Astrocyte (in vitro differentiated cells and primary cell): ENCODE results near the gene PCP4. TPM values are rescaled to one million over a fixed set of nuclear protein-coding genes. Genes with fewer than 3 reads are reported as not detected.

Experiments used
- DNase-seq: peaks from one replicate; pipeline ENCODE4 v3.0.0-alpha.2; 2010; ENCODE audit warnings: low read depth
- FAIRE-seq: peaks from 2 replicates; lab custom pipeline; 2011; peaks lifted over from hg19 to GRCh38; lab: Jason Lieb, UNC
- H2AFZ ChIP-seq: 2 replicates; pipeline ENCODE4 v1.6.0; 2012; ENCODE audit warnings: low read depth, low read length, inconsistent platforms
- H3K27ac ChIP-seq: 2 replicates; pipeline ENCODE4 v1.5.1; 2011; ENCODE audit warnings: low read depth, low read length, inconsistent platforms
- H3K27me3 ChIP-seq: 2 replicates; pipeline ENCODE4 v1.6.0; 2011; ENCODE audit warnings: low read length, inconsistent platforms; ENCODE audit not compliant: insufficient read depth
- H3K36me3 ChIP-seq: 2 replicates; pipeline ENCODE4 v1.5.1; 2011; ENCODE audit warnings: low read length, inconsistent platforms; ENCODE audit not compliant: insufficient read depth
- H3K4me1 ChIP-seq: 2 replicates; pipeline ENCODE4 v1.5.1; 2011; ENCODE audit warnings: low read length, inconsistent platforms; ENCODE audit not compliant: insufficient read depth
- H3K4me2 ChIP-seq: 2 replicates; pipeline ENCODE4 v1.6.0; 2012; ENCODE audit warnings: low read length, inconsistent platforms
- H3K4me3 ChIP-seq: 2 replicates; pipeline ENCODE4 v1.5.1; 2011; ENCODE audit warnings: low read depth, mild to moderate bottlenecking, low read length, inconsistent platforms; ENCODE audit not compliant: insufficient read depth
- H3K79me2 ChIP-seq: 2 replicates; pipeline ENCODE4 v1.6.0; 2012; ENCODE audit warnings: mild to moderate bottlenecking, low read length, inconsistent platforms; ENCODE audit not compliant: insufficient read depth
- H3K9ac ChIP-seq: 2 replicates; pipeline ENCODE4 v1.6.0; 2012; ENCODE audit warnings: mild to moderate bottlenecking, low read length, inconsistent platforms
- H3K9me3 ChIP-seq: 2 replicates; pipeline ENCODE4 v1.5.1; 2012; ENCODE audit warnings: low read depth, mild to moderate bottlenecking, low read length, inconsistent platforms; ENCODE audit not compliant: insufficient read depth
- H4K20me1 ChIP-seq: 2 replicates; pipeline ENCODE4 v1.6.0; 2012; ENCODE audit warnings: low read length, inconsistent platforms; ENCODE audit not compliant: insufficient read depth
- H3K27ac Mint-ChIP-seq: one replicate; pipeline ENCODE4 v1.8.0; 2021; ENCODE audit warnings: mild to moderate bottlenecking, mixed read lengths; ENCODE audit not compliant: unreplicated experiment
- H3K27me3 Mint-ChIP-seq: one replicate; pipeline ENCODE4 v1.8.0; 2021; ENCODE audit warnings: low read depth, mixed read lengths; ENCODE audit not compliant: unreplicated experiment
- H3K36me3 Mint-ChIP-seq: one replicate; pipeline ENCODE4 v1.8.0; 2021; ENCODE audit warnings: low read depth, mixed read lengths; ENCODE audit not compliant: unreplicated experiment
- H3K4me1 Mint-ChIP-seq: one replicate; pipeline ENCODE4 v1.8.0; 2021; ENCODE audit warnings: low read depth, mixed read lengths; ENCODE audit not compliant: unreplicated experiment
- H3K4me3 Mint-ChIP-seq: one replicate; pipeline ENCODE4 v1.8.0; 2021; ENCODE audit warnings: mild to moderate bottlenecking, moderate library complexity, mixed read lengths; ENCODE audit not compliant: unreplicated experiment
- H3K9me3 Mint-ChIP-seq: one replicate; pipeline ENCODE4 v1.8.0; 2021; ENCODE audit warnings: mild to moderate bottlenecking, mixed read lengths; ENCODE audit not compliant: unreplicated experiment
- EZH2 ChIP-seq: IDR thresholded peaks from 2 replicates; pipeline ENCODE4 v1.6.1; 2012; ENCODE audit warnings: mild to moderate bottlenecking, low read length, inconsistent platforms; ENCODE audit not compliant: insufficient read depth
- total RNA-seq: library from RNA; stranded (reverse); gene quantifications from 2 replicates; pipeline ENCODE4 v1.2.1, GENCODE V29; 2021
- TF ChIP-seq, protein P1 (sequence below): IDR thresholded peaks from 2 replicates; pipeline ENCODE4 v1.5.1; 2011; ENCODE audit warnings: low read depth, mild to moderate bottlenecking, inconsistent platforms, low read length, moderate library complexity; ENCODE audit not compliant: insufficient read depth

The PCP4 gene
- total RNA-seq, 1 donor from 2014 or later, result 0.68 TPM

GRCh38 chr21:39840373-39841097 is 26.7 kb upstream of the PCP4 start:
- H3K27me3 Mint-ChIP-seq, result peaks cover 4% of the 10 kb centered on the region
- H3K27ac ChIP-seq, result no peak overlapping the region
- H3K4me2 ChIP-seq, result no peak overlapping the region
- no peak overlapping the region for H3K4me3 ChIP-seq
- no peaks in the 10 kb centered on the region for H3K79me2 ChIP-seq
- peaks cover 8% of the 10 kb centered on the region for H3K4me1 ChIP-seq
- peaks cover 2% of the 10 kb centered on the region for H3K9me3 Mint-ChIP-seq
- DNase-seq, result no peak
- no peaks in the 10 kb centered on the region for H4K20me1 ChIP-seq
- H3K4me3 Mint-ChIP-seq, result no peak overlapping the region
- H3K36me3 ChIP-seq, result no peaks in the 10 kb centered on the region
- H3K4me1 Mint-ChIP-seq, result peaks cover 12% of the 10 kb centered on the region
- TF ChIP-seq, protein P1, sequence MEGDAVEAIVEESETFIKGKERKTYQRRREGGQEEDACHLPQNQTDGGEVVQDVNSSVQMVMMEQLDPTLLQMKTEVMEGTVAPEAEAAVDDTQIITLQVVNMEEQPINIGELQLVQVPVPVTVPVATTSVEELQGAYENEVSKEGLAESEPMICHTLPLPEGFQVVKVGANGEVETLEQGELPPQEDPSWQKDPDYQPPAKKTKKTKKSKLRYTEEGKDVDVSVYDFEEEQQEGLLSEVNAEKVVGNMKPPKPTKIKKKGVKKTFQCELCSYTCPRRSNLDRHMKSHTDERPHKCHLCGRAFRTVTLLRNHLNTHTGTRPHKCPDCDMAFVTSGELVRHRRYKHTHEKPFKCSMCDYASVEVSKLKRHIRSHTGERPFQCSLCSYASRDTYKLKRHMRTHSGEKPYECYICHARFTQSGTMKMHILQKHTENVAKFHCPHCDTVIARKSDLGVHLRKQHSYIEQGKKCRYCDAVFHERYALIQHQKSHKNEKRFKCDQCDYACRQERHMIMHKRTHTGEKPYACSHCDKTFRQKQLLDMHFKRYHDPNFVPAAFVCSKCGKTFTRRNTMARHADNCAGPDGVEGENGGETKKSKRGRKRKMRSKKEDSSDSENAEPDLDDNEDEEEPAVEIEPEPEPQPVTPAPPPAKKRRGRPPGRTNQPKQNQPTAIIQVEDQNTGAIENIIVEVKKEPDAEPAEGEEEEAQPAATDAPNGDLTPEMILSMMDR, result no peak
- no peak for TF ChIP-seq EZH2
- no peak overlapping the region for H3K9ac ChIP-seq
- no peaks in the 10 kb centered on the region for H3K27me3 ChIP-seq
- peaks cover 3% of the 10 kb centered on the region for H3K36me3 Mint-ChIP-seq
- H2AFZ ChIP-seq, result no peak overlapping the region
- no peak for FAIRE-seq
- no peak overlapping the region for H3K27ac Mint-ChIP-seq
- H3K9me3 ChIP-seq, result no peaks in the 10 kb centered on the region

- Histone ChIP-seq H2AFZ (no peak overlapping the region), H3K9ac (no peak overlapping the region), H4K20me1 (no peaks in the 10 kb centered on the region), H3K4me3 (no peak overlapping the region), H3K4me1 (peaks cover 19% of the 10 kb centered on the region), H3K9me3 (no peaks in the 10 kb centered on the region), H3K79me2 (no peaks in the 10 kb centered on the region), H3K36me3 (no peaks in the 10 kb centered on the region), H3K4me2 (no peak overlapping the region), H3K27me3 (no peaks in the 10 kb centered on the region), H3K27ac (no peak overlapping the region)
- H3K9me3 Mint-ChIP-seq, result peaks cover 2% of the 10 kb centered on the region
- peaks cover 4% of the 10 kb centered on the region for H3K27me3 Mint-ChIP-seq
- H3K27ac Mint-ChIP-seq, result no peak overlapping the region
- H3K36me3 Mint-ChIP-seq, result peaks cover 3% of the 10 kb centered on the region
- no peak for FAIRE-seq
- no peak overlapping the region for H3K4me3 Mint-ChIP-seq
- H3K4me1 Mint-ChIP-seq, result peaks cover 17% of the 10 kb centered on the region
- no peak for TF ChIP-seq EZH2
- TF ChIP-seq, protein P1, result no peak
- no peak for DNase-seq
Measured at GRCh38 chr21:39842741-39843459, 24.3 kb upstream of the PCP4 start.
